Activated T-cell treated with anti-CD3 and anti-CD28 coated beads, Interleukin-2, amount 50 U/mL, for 72 hours (primary cell): ENCODE data around the gene ZNF618. TPM values are rescaled to one million over a fixed set of nuclear protein-coding genes. Genes with fewer than 3 reads are reported as not detected.

Source experiments
- ATAC-seq, 2 donors: fragments of 150-1000 bp; cut with Tn5 transposase; replicated peaks in 1 of 2; 2 replicates each; pipeline ENCODE4 v1.10.0; 2021; ENCODE audit warnings: moderate library complexity in 2 of 2, mild to moderate bottlenecking in 1 of 2
- DNase-seq, 2 donors: peaks; one replicate each; pipeline ENCODE4 v3.0.0; 2021 to 2022; ENCODE audit warnings: mixed read lengths in 1 of 2
- H3K27ac Mint-ChIP-seq: one replicate; pipeline ENCODE4 v1.8.0; 2022; ENCODE audit warnings: mild to moderate bottlenecking, moderate library complexity, mixed read lengths
- H3K27me3 Mint-ChIP-seq: one replicate; pipeline ENCODE4 v1.8.0; 2022; ENCODE audit warnings: low read depth, mixed read lengths
- H3K36me3 Mint-ChIP-seq, 2 donors: one replicate each; pipeline ENCODE4 v1.8.0; 2022; ENCODE audit warnings: mixed read lengths in 2 of 2, mild to moderate bottlenecking in 1 of 2; ENCODE audit not compliant: insufficient read depth in 2 of 2
- H3K4me1 Mint-ChIP-seq: one replicate; pipeline ENCODE4 v1.8.0; 2022; ENCODE audit warnings: low read depth, mixed read lengths
- H3K4me3 Mint-ChIP-seq, 2 donors: one replicate each; pipeline ENCODE4 v1.8.0; 2022; ENCODE audit warnings: mild to moderate bottlenecking in 2 of 2, mixed read lengths in 2 of 2, moderate library complexity in 2 of 2
- H3K9me3 Mint-ChIP-seq, 2 donors: one replicate each; pipeline ENCODE4 v1.8.0; 2022; ENCODE audit warnings: mixed read lengths in 2 of 2
- total RNA-seq, 2 donors: library from RNA; stranded (reverse); gene quantifications; one replicate each; pipeline ENCODE4 v1.2.3, GENCODE V29; 2022

Gene ZNF618
- total RNA-seq, 2 donors from 2014 or later = 0.23 to 0.62 TPM

- Mint-ChIP-seq H3K36me3 (no peaks in the 10 kb centered on the region), H3K27ac (no peak overlapping the region), H3K27me3 (no peaks in the 10 kb centered on the region), H3K9me3 (peaks cover 1 to 3% of the 10 kb centered on the region in 2 donors), H3K4me1 (no peaks in the 10 kb centered on the region), H3K4me3 (no peak overlapping the region)
- DNase-seq = no peak
- no peak for ATAC-seq
Measured at GRCh38 chr9:113906411-113907110, 30.5 kb downstream of the ZNF618 start.

DNA sequence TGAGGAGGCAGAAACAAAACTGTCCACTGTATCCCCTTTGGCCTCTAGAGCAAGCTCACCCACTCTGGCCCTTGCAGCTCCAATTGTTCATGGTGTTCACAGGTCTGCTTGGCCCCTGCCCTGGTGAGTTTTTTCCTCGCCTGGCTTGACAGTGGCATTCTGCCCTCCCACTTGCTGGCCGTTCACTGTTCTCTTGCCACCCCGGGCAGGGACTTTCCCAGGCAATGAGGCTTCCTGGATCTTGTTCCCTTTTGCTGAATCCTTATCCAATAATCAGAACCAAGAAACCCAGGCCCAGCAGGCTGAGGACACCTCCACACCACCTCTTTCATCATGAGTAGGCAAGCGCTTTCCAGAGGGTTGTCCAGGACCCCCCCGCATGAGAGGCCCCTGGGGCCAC is 31.2 kb downstream of the ZNF618 start:
- ATAC-seq = no peak
- H3K4me3 Mint-ChIP-seq = no peak overlapping the region
- no peaks in the 10 kb centered on the region for H3K36me3 Mint-ChIP-seq
- H3K4me1 Mint-ChIP-seq = no peaks in the 10 kb centered on the region
- H3K27me3 Mint-ChIP-seq = no peaks in the 10 kb centered on the region
- H3K27ac Mint-ChIP-seq = no peak overlapping the region
- no peak for DNase-seq
- H3K9me3 Mint-ChIP-seq = peaks cover 1 to 3% of the 10 kb centered on the region in 2 donors

DNA sequence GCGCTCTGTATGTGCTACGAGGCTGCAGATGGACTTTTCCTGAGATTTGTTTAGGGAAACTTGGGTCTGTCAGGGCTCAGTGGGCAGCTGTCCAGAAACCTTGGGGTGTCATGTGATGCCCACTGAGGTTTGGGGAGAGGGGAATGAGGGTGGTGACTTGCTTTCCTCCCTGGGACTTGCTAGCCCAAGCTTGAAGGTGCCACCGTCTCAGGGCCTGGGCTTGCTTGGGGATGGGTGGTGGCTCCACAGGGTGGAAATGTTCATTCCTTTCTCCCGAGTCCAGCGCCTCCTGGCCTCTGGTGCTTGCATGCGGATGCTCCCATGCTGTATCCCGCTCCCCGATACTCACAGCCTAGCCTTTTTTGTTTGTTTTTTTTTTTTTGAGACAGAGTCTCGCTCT is 33.3 kb downstream of the ZNF618 start:
- no peak for DNase-seq
- ATAC-seq = no peak
- H3K27me3 Mint-ChIP-seq = no peaks in the 10 kb centered on the region
- H3K4me3 Mint-ChIP-seq = no peak overlapping the region
- H3K36me3 Mint-ChIP-seq = no peaks in the 10 kb centered on the region
- H3K4me1 Mint-ChIP-seq = no peaks in the 10 kb centered on the region
- no peak overlapping the region for H3K27ac Mint-ChIP-seq
- no peaks in the 10 kb centered on the region for H3K9me3 Mint-ChIP-seq

DNA sequence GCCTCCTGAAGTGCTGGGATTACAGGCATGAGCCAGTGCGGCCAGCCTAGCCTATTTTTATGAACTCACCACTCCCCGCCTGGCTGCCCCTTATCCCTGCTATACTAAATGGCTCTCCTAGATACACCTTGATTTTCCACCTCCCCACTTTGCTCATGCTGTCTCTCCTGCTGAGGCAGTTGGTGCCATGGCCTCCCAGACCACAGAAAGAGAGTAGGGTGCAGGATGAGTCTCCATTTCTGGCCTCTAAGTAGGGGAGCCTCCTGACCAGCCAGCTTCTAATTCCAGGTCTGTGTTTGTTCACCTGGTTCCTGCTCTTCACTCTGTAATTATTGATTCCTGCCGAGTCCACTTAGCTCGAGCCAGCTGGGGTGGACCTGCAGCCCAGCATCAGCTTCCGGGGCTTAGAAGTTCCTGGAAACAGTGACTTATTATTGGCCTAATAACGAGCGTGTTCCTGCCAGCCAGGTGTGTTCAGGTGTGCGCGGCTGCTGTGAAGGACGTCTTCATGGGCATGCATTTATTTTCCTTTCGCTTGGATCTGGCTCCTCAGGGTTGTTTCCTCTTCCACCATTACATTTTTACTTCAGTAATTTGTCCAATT is 34.0 kb downstream of the ZNF618 start:
- no peak overlapping the region for H3K4me3 Mint-ChIP-seq
- no peak for ATAC-seq
- H3K27me3 Mint-ChIP-seq = no peaks in the 10 kb centered on the region
- no peaks in the 10 kb centered on the region for H3K9me3 Mint-ChIP-seq
- no peak for DNase-seq
- no peaks in the 10 kb centered on the region for H3K4me1 Mint-ChIP-seq
- H3K36me3 Mint-ChIP-seq = no peaks in the 10 kb centered on the region
- H3K27ac Mint-ChIP-seq = no peak overlapping the region

DNA sequence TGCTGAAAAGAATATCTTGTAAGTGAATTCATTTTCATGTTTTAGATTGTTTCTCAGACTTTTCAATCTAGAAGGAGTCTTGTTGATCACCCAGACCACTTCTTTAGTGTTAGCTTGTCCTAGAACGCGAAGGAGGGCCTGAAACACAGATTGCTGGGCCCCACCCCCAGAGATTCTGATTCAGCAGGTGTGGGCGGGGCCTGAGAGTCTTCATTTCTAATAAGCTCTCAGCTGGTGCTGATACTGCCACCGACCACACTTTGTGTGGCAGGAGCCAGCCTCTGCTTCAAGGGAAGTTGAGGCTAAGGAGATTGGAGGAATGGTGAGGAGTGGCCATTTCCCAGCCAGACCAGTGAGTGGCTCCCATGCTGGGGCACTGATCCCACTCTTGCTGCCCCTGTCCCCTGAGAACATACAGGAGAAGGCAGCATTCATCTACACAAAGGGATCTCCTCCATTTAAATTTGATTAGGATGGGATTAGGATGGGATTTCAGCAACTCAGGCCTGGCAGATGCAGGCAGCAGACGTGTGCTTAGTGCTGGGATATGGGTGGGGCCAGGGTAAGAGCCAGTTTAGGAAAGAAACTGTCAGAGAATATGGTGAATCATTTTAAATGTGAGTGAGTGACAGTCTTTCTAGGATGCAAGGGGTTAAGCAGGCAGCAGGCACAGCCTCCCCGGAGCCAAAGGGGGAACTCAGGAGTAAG is 35.9 kb downstream of the ZNF618 start:
- H3K4me1 Mint-ChIP-seq = no peaks in the 10 kb centered on the region
- DNase-seq (no peak), ATAC-seq (no peak)
- no peaks in the 10 kb centered on the region for H3K27me3 Mint-ChIP-seq
- H3K36me3 Mint-ChIP-seq = no peaks in the 10 kb centered on the region
- no peak overlapping the region for H3K27ac Mint-ChIP-seq
- H3K9me3 Mint-ChIP-seq = no peaks in the 10 kb centered on the region
- H3K4me3 Mint-ChIP-seq = no peak overlapping the region

DNA sequence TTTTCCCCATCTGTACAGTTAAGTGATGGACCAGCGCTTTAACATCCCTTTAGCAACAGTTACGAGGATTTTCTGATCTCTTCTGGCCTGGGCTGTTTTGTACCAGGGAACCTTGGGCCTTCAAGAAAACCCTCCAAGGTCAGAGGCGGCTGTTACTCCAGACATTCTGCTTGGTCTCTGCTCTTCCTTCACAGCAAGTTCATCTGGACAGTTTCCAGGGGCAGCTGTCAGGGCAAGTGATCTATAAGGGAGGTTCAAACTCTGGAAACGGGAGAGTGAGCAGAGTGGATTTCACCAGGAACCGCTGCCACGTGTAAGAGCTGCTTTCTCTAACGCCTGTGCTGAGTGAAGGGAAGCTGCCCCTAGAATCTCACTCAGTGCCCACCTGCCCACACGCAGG is 36.7 kb downstream of the ZNF618 start:
- no peak overlapping the region for H3K27ac Mint-ChIP-seq
- no peak for ATAC-seq
- H3K36me3 Mint-ChIP-seq = no peaks in the 10 kb centered on the region
- H3K4me3 Mint-ChIP-seq = no peak overlapping the region
- DNase-seq = no peak
- H3K9me3 Mint-ChIP-seq = no peaks in the 10 kb centered on the region
- no peaks in the 10 kb centered on the region for H3K4me1 Mint-ChIP-seq
- H3K27me3 Mint-ChIP-seq = no peaks in the 10 kb centered on the region

DNA sequence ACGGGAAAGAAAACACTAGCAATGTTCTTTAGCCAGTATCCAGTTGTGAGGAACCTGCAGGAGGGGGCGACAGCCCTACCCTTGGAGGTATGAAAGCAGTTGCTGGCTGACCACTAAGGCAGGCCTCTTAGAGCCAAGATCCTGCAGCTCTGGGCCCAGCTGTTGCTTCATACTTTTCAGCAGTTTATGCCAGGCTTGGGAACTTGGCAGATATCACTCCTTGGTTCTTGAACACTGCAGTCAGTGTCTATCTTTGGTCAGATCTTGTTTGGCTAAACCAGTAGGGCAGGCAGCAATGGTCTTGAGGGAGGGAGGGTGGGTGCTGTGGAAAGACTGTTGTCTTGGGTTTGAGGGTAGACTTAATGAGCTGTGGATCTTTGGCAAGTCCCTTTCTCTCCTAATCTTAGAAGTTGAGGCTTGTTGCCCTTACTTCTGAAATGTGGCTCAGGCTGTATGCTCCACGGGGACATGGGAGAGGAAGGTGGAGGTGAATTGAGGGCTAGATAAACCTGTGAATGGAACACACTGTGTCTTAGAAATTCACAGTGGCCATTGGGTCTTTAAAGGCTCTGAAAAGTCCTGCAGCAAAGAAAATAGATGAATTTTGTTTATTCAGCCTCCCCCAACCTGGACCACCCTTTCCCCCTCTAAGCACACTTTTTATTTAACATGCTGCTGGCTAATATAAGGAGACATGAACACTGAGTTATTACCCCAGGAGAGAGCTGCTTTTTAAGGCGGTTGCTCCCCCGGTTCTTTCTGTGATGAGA is 37.5 kb downstream of the ZNF618 start:
- no peak for ATAC-seq
- Mint-ChIP-seq H3K4me3 (no peak overlapping the region), H3K27me3 (no peaks in the 10 kb centered on the region), H3K36me3 (no peaks in the 10 kb centered on the region), H3K4me1 (no peaks in the 10 kb centered on the region), H3K9me3 (no peaks in the 10 kb centered on the region), H3K27ac (no peak overlapping the region)
- DNase-seq = no peak

DNA sequence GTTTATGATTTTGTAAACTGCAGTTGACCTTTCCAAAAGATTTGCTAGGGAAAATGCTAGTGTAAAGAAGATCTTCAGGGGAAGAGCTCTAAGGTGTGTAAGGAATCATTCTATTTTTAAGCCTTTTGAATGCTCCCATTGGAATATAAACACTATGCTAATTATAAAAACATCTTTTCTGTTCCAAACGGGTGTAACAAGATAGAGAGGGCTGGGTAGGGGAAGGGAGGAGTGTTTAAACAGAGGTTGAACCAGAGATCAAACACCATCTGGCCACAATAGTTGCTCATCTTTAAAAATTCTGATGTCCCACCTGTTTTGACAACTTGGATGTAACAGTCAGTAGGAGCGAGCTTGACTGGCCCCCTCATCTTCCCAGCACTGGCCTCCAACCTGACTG is 38.4 kb downstream of the ZNF618 start:
- H3K4me3 Mint-ChIP-seq = no peak overlapping the region
- DNase-seq (no peak), ATAC-seq (no peak)
- no peaks in the 10 kb centered on the region for H3K27me3 Mint-ChIP-seq
- no peaks in the 10 kb centered on the region for H3K4me1 Mint-ChIP-seq
- no peaks in the 10 kb centered on the region for H3K36me3 Mint-ChIP-seq
- H3K27ac Mint-ChIP-seq = no peak overlapping the region
- H3K9me3 Mint-ChIP-seq = no peaks in the 10 kb centered on the region

GRCh38 chr9:113915817-113916434 is 39.8 kb downstream of the ZNF618 start:
- Mint-ChIP-seq H3K27ac (no peak overlapping the region), H3K27me3 (no peaks in the 10 kb centered on the region), H3K9me3 (no peaks in the 10 kb centered on the region), H3K4me3 (no peak overlapping the region), H3K4me1 (no peaks in the 10 kb centered on the region), H3K36me3 (no peaks in the 10 kb centered on the region)
- ATAC-seq (no peak), DNase-seq (no peak)

GRCh38 chr9:113916931-113917330 is 40.8 kb downstream of the ZNF618 start:
- no peaks in the 10 kb centered on the region for H3K27me3 Mint-ChIP-seq
- no peaks in the 10 kb centered on the region for H3K36me3 Mint-ChIP-seq
- no peak for ATAC-seq
- H3K4me1 Mint-ChIP-seq = no peaks in the 10 kb centered on the region
- no peaks in the 10 kb centered on the region for H3K9me3 Mint-ChIP-seq
- no peak for DNase-seq
- H3K4me3 Mint-ChIP-seq = no peak overlapping the region
- no peak overlapping the region for H3K27ac Mint-ChIP-seq

DNA sequence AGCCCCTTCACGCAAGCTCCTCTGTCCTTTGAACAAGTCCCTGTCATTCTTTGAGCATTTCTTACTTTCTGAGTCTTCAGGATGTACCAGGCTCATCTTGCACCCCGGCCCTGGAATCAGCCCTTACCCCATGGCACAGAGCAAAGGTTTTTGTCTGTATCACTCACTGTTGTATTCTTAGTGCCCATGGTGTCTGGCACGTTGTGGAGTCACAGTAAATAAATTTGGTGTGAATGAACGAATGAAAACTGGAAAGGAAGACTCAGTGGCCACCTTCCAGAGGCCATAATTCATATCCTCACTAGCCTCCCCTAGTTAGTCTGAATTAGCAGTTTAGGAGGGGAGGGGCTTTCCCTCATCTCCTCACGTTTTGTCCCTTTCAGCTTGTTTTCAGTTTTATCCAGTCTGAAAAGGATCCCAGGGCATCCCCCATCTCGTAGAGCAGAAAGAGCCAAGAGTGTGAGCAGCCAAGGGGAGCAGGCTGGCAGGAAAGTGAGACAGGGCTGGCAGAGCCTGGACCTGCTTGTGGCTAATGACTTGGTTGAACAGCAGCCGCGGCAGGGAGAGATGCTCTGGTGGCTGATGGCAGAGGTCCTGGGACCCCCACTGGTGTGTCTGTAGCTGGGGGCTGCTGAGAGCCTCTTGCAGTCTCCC is 42.7 kb downstream of the ZNF618 start:
- no peaks in the 10 kb centered on the region for H3K27me3 Mint-ChIP-seq
- no peak overlapping the region for H3K4me3 Mint-ChIP-seq
- ATAC-seq (no peak), DNase-seq (no peak)
- no peaks in the 10 kb centered on the region for H3K4me1 Mint-ChIP-seq
- H3K27ac Mint-ChIP-seq = no peak overlapping the region
- H3K9me3 Mint-ChIP-seq = no peaks in the 10 kb centered on the region
- peaks cover 0 to 2% of the 10 kb centered on the region in 2 donors for H3K36me3 Mint-ChIP-seq

GRCh38 chr9:113919382-113919781 is 43.3 kb downstream of the ZNF618 start:
- Mint-ChIP-seq H3K27ac (no peak overlapping the region), H3K27me3 (no peaks in the 10 kb centered on the region), H3K4me1 (no peaks in the 10 kb centered on the region), H3K36me3 (peaks cover 0 to 2% of the 10 kb centered on the region in 2 donors), H3K4me3 (no peak overlapping the region), H3K9me3 (peaks cover 0 to 1% of the 10 kb centered on the region in 2 donors)
- DNase-seq = no peak
- no peak for ATAC-seq
